NT2/D1 (cell line): Measurements from ENCODE around the gene LASP1NB.
"Not testable (repeated sequence)": the region's sequence is repeated elsewhere in the genome, so short reads cannot be mapped to it uniquely, and the experiment has no call there.

Source experiments
- DNase-seq: peaks from one replicate; pipeline ENCODE4 v3.0.0-alpha.2; 2011; ENCODE audit warnings: low read depth, low spot score
- H3K27me3 ChIP-seq: 2 replicates; pipeline ENCODE4 v1.6.0; 2011; ENCODE audit warnings: mild to moderate bottlenecking; ENCODE audit not compliant: insufficient read length, insufficient read depth
- H3K36me3 ChIP-seq: 2 replicates; pipeline ENCODE4 v1.6.1; 2011; ENCODE audit warnings: mild to moderate bottlenecking, low read length, mixed read lengths; ENCODE audit not compliant: insufficient read depth, insufficient read length
- H3K4me1 ChIP-seq: 2 replicates; pipeline ENCODE4 v1.5.1; 2011; ENCODE audit not compliant: insufficient read depth, insufficient read length
- H3K4me3 ChIP-seq: 2 replicates; pipeline ENCODE4 v1.5.1; 2011; ENCODE audit warnings: low read depth; ENCODE audit not compliant: insufficient read length
- H3K9ac ChIP-seq: 2 replicates; pipeline ENCODE4 v1.6.0; 2011; ENCODE audit warnings: low read depth; ENCODE audit not compliant: insufficient read length
- H3K9me3 ChIP-seq: 2 replicates; pipeline ENCODE4 v1.5.1; 2011; ENCODE audit warnings: mild to moderate bottlenecking, low read length; ENCODE audit not compliant: insufficient read depth
- SUZ12 ChIP-seq: IDR thresholded peaks from 2 replicates; pipeline ENCODE4 v1.6.1; 2011; ENCODE audit not compliant: insufficient read length, insufficient read depth; ENCODE audit errors: extremely low read depth
- YY1 ChIP-seq: IDR thresholded peaks from 2 replicates; pipeline ENCODE4 v1.6.1; 2011; ENCODE audit not compliant: insufficient read length, insufficient read depth
- ZNF274 ChIP-seq: IDR thresholded peaks from 2 replicates; pipeline ENCODE4 v1.6.1; 2011; ENCODE audit warnings: mild to moderate bottlenecking, low read depth, low read length

The LASP1NB gene

GRCh38 chr17:38959508-38959907 is 34.1 kb downstream of the LASP1NB start:
- Histone ChIP-seq H3K36me3 (no peaks in the 10 kb centered on the region), H3K4me1 (no peaks in the 10 kb centered on the region), H3K27me3 (no peaks in the 10 kb centered on the region), H3K9me3 (no peaks in the 10 kb centered on the region), H3K9ac (no peak overlapping the region), H3K4me3 (no peak overlapping the region)
- DNase-seq, result no peak
- TF ChIP-seq ZNF274 (no peak), YY1 (no peak), SUZ12 (no peak)

DNA sequence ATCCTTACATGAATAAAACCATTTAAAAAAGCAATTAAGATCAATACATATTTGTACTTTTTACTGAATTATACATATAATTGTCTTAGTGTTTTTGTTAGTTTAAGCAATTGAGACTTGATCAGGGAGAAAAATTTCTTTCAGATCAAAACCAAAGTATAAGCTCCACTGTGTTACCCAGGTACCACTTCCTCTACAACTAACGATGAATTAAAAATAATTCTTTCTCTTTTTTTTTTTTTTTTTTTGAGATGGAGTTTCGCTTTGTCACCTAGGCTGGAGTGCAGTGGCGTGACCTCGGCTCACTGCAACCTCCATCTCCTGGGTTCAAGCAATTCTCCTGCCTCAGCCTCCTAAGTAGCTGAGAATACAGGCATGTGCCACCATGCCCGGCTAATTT is 35.0 kb downstream of the LASP1NB start:
- Histone ChIP-seq H3K4me1 (no peaks in the 10 kb centered on the region), H3K27me3 (no peaks in the 10 kb centered on the region), H3K4me3 (no peak overlapping the region), H3K36me3 (no peaks in the 10 kb centered on the region), H3K9ac (no peak overlapping the region), H3K9me3 (no peaks in the 10 kb centered on the region)
- no peak for DNase-seq
- no peak for TF ChIP-seq YY1
- no peak for TF ChIP-seq SUZ12
- no peak for TF ChIP-seq ZNF274

- no peaks in the 10 kb centered on the region for H3K27me3 ChIP-seq
- TF ChIP-seq YY1, result no peak
- TF ChIP-seq ZNF274, result no peak
- H3K4me3 ChIP-seq, result no peak overlapping the region
- no peaks in the 10 kb centered on the region for H3K4me1 ChIP-seq
- no peaks in the 10 kb centered on the region for H3K36me3 ChIP-seq
- H3K9me3 ChIP-seq, result no peaks in the 10 kb centered on the region
- no peak for DNase-seq
- H3K9ac ChIP-seq, result no peak overlapping the region
Observed at GRCh38 chr17:38961413-38961812, 36.0 kb downstream of the LASP1NB start.

GRCh38 chr17:38967290-38967738 is 41.9 kb downstream of the LASP1NB start, which contains the start of gene FBXO47:
Gene FBXO47, minus strand, starts transcription at chr17:38967403. Its CDS starts 4,378 bp downstream, at chr17:38963025.
- no peaks in the 10 kb centered on the region for H3K9me3 ChIP-seq
- DNase-seq, result peak; percentile 70
- no peak for TF ChIP-seq YY1
- no peak for TF ChIP-seq ZNF274
- no peak for TF ChIP-seq SUZ12
- no peak within 1 kb of the TSS for H3K4me3 ChIP-seq
- no peaks in the 10 kb centered on the region for H3K4me1 ChIP-seq
- H3K9ac ChIP-seq, result no peak within 1 kb of the TSS
- H3K36me3 ChIP-seq, result no peaks in the 10 kb centered on the region
- H3K27me3 ChIP-seq, result no peaks in the 10 kb centered on the region

GRCh38 chr17:38969281-38969680 is 43.9 kb downstream of the LASP1NB start:
- Histone ChIP-seq H3K36me3 (no peaks in the 10 kb centered on the region), H3K9ac (no peak overlapping the region), H3K9me3 (no peaks in the 10 kb centered on the region), H3K4me3 (no peak overlapping the region), H3K27me3 (no peaks in the 10 kb centered on the region), H3K4me1 (no peaks in the 10 kb centered on the region)
- no peak for TF ChIP-seq ZNF274
- TF ChIP-seq YY1, result no peak
- TF ChIP-seq SUZ12, result no peak
- DNase-seq, result no peak

- no peak for DNase-seq
- Histone ChIP-seq H3K27me3 (no peaks in the 10 kb centered on the region), H3K4me3 (no peak overlapping the region), H3K9ac (no peak overlapping the region), H3K36me3 (no peaks in the 10 kb centered on the region), H3K9me3 (no peaks in the 10 kb centered on the region), H3K4me1 (no peaks in the 10 kb centered on the region)
- TF ChIP-seq ZNF274, result no peak
- no peak for TF ChIP-seq YY1
- TF ChIP-seq SUZ12, result no peak
Observed at GRCh38 chr17:38970128-38970527, 44.7 kb downstream of the LASP1NB start.

GRCh38 chr17:38970804-38971203 is 45.4 kb downstream of the LASP1NB start:
- no peaks in the 10 kb centered on the region for H3K36me3 ChIP-seq
- H3K9me3 ChIP-seq, result no peaks in the 10 kb centered on the region
- H3K9ac ChIP-seq, result no peak overlapping the region
- DNase-seq, result no peak
- H3K27me3 ChIP-seq, result no peaks in the 10 kb centered on the region
- TF ChIP-seq YY1 (no peak), SUZ12 (no peak), ZNF274 (no peak)
- H3K4me1 ChIP-seq, result no peaks in the 10 kb centered on the region
- no peak overlapping the region for H3K4me3 ChIP-seq

- not testable (repeated sequence) for H3K9me3 ChIP-seq, DNase-seq, H3K4me1 ChIP-seq, H3K27me3 ChIP-seq, H3K36me3 ChIP-seq, H3K4me3 ChIP-seq, H3K9ac ChIP-seq
Observed at GRCh38 chr17:38976187-38976551, 50.8 kb downstream of the LASP1NB start.
